Stimulated activated CD4-positive, alpha-beta T cell treated with anti-CD3 and anti-CD28 coated beads, Interleukin-4, amount 100 ng/mL, for 24 hours (primary cell): Measurements from ENCODE around the gene RAP1GDS1.
"Not testable (repeated sequence)": the region's sequence is repeated elsewhere in the genome, so short reads cannot be mapped to it uniquely, and the experiment has no call there.

Experiments
- DNase-seq: peaks from one replicate; pipeline ENCODE4 v3.0.0-alpha.2; 2020

RAP1GDS1 gene

DNA sequence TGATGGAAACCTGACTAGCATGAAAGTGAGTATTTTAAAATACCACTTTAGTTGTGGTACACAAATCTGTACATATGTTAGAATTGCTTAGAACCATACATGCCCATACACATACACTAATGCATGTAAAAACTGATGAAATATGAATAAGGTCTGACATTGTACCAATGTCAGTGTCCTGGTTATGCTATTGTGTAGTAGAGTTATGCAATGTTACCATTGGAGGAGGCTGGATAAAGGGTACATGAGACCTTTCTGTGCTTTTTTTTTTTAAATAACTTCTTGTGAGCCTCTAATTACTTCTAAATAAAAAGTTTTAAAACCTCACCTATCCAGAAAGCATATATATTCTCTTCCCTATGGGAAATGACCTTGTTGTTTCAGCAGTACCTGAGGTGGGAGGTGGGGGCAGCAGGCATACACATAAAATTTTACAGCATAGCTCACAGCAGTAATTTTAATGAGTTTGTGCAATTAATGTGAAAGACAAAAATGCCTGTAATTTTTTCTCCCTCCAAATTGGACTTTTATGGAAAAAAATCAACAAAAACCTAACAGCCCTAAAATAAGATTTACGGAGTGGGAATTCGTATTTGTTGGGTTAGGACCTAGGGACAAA, 97.6 kb downstream of the RAP1GDS1 start:
- no peak for DNase-seq

DNA sequence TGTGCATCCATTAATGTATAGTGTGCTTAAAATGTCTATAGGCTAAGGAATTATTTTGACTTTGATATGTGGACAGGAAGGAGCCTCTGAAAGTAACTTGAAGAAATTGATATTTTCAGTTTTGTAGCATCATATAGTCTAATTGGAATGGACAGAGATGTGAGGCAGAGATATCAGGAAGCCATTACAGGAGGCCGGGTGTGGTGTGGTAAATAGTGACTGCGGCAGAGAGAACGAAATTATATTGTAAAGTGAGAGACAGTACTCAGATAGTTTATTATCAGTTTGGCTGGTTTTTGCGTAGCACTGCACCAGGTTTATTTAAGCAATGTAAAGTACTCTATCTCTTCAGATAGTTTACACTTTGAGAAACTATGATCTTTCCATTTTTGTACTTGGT, 98.5 kb downstream of the RAP1GDS1 start:
- DNase-seq: no peak

DNA sequence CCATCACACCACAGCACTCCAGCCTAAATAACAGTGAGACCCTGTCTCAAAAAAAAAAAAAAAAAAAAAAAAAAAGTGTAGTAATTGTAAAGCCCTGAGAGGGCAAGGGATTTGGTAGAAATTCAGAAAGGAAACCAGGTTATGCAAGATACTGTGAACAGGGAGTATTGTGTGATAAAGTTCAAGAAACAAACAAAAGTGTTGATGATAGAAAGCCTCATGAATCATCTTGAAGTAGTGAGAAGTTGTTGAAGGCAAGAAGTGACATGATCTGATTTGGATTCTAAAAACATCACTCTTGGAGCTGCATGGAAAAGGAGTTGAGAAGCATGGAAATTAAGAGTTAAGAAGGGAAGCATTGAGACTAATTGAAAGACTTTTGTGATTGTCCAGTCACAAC, 102.2 kb downstream of the RAP1GDS1 start:
- no peak for DNase-seq

DNA sequence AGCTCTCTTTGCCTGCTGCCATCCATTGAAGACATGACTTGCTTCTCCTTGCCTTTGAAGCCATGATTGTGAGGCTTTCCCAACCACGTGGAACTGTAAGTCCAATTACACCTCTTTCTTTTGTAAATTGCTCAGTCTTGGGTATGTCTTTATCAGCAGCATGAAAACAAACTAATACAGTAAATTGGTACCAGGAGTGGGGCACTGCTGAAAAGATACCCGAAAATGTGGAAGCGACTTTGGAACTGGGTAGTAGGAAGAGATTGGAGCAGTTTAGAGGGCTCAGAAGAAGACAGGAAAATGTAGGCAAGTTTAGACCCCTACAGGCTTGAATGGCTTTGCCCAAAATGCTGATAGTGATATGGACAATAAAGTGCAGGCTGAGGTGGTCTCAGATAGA, 105.1 kb downstream of the RAP1GDS1 start:
- DNase-seq: not testable (repeated sequence)

DNA sequence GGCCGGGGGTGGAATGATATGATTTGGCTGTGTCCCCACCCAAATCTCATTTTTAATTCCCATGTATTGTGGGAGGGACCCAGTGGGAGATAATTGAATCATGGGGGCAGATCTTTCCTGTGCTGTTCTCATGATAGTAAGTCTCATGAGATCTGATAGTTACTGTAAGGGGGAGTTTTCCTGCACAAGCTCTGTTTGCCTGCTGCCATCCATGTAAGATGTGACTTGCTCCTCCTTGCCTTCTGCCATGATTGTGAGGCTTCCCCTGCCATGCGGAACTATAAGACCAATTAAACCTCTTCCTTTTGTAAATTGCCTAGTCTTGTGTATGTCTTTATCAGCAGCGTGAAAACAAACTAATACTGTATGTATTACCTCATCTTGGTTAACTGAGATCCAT, 106.8 kb downstream of the RAP1GDS1 start:
- DNase-seq: not testable (repeated sequence)

DNA sequence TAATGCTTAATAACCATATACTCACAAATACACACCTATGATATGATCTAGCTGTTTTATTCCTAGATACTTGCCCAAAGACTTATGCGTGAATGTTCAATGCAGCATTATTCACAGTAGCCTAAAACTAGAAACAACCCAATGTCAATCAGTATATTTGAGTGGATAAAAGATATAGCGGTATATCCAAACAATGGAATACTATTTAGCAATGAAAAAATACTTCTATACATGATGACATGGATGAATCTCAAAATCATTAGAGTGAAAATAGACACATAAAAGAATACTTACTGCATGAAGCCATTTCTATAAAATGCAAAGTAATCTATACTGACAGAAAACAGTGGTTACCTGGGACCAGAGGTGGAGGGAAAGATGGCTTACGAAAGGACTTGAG, 108.1 kb downstream of the RAP1GDS1 start:
- no peak for DNase-seq

DNA sequence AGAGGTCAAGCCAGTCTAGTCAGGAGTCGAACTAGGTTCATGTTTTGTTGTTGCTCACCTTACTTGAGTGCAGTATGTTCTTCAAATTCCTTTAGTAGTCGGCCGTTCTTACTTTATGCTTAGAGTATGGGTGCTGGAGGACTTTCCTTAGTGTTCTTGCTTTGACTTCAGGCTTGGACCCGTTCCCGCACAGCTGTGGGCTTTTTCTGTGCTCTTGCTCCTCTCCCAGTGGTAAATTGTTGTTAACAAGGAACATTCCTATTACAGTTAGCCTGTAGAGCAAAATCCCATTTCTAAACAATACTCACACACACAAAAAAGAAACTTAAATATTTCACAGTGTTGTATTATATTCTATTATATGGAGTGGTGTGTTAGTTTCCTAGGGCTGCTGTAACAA, 113.5 kb downstream of the RAP1GDS1 start:
- no peak for DNase-seq

DNA sequence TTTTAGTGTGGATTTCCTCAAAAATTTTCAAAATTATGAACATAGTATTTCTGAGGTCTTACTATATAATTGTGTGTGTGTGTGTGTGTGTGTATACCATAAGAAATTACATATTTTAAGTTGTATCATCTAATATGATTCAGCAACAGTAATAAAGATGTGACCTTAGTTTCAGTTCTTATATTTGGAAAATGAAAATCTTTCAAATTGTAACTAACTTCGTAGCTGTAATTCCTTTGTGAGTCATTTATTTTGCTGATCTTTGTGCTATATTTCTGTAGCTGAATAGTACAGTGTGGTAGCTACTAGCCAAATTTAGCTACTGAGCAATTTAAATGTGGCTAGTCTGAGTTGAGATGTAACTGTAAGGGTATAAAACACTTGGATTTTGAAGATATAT, 116.4 kb downstream of the RAP1GDS1 start:
- no peak for DNase-seq

DNA sequence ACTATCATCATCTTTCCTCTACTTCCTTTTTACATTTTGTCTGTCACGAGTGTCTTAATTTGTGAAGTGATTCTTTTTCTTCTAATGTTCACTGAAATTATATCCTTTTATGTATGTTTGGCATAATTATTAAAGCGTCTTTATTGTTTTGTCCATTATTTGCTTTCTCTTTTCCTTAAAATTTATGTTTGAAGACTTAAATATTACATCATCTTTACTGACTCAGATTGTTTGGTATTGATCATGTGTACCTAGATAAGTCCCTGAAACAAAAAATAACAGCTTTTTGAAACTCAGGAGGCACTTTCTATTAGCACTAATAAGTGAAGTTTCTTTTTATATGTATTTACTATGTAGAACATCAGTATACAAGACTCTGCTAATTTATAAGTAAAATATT, 120.1 kb downstream of the RAP1GDS1 start:
- no peak for DNase-seq

DNA sequence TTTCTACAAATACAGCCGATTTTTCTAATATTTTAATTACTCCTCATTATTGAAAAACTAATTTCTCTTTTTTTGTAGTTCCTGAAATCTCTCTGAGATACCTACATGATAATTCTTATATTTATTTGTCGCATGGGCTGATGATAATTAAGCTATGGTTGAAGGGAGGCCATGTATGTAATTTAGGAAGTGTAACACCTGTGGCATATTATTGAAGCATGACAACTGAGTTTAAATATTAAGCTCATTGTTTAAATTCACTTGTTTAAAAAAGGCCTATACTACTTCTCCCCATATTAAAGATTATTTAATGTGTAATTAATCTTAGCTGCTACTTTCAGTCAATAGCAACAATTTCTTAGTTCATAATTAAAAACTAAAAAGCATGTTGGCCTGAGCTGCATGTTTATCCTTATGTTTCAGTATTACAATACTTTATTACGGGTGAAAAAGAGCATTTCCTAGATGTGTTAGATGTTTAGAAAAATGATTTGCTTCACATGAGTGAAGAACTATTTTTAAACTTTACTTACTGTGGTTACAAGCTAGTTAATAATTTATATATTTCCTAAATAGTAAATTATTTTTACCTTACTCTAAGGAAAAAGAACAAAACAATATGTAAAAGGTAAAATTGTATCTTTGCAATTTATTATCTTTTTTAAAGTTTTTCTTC, 122.4 kb downstream of the RAP1GDS1 start:
- no peak for DNase-seq

DNA sequence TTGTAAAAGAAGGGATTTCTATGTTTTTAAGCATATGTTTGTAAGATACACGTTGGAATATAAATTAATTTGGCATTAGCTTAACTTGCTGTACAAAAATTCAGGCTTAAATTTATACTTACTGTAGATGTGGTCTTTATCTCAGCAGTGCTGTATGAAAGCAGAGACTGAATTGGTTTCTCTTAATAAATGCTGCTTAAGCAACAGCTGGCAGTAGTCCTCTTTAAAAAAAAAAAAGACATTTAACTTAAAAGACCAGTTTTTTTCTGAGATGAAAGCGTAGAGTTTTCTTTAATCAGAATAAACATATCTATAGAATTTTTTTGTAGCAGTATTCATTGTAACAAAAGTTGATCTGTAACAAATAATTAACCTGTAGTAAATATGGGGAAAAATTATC, 124.6 kb downstream of the RAP1GDS1 start:
- DNase-seq: no peak

DNA sequence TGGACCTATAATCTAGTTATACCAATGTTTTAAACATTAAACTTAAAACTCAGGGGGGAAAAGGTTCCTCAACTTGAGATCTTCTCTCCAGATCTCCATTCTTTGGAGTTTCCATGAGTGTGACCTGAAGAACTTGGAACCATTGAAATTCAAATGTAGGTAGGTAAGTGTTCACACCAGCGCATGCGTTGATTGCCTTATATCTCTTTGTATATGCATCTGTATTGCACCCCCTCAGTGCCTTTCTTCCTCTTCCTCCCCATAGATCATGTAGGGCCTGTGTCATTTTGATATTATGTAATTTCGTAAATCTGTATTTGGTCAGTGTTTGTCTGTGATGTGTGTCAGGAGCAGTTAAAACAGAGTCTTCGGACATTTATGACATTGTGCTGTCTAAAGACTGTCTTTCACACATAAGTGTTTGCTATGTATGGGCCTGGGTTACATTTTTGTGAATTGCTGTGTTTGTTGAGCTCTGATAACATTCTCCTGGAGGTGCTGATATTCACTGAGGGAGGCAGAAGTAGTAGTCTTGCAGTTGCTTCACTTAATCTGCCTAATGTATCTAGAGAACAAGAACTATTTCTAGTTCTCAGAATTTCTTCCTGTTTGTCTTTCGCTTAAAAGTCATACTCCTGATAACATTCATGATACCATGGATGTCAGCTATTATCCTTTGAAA, 126.3 kb downstream of the RAP1GDS1 start:
- no peak for DNase-seq

DNA sequence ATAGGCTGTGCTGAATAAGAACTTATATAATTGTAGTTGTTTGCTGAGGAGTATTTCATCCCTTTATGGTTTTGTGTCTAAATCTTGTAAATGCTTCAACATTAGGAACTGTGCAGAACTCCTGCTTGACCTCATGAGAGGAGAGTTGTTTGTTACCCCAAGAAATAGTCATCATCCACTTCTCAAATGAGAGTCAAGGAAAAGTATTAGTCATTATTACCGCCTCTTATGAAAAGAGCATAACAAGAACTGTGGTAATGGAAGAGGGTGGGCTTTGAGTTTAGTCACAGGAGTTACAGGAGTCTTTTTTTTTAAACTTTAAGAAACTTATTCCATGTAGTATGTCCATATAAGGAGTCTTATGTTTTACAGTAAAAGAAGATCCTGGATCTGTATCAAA, 132.9 kb downstream of the RAP1GDS1 start:
- DNase-seq: no peak

DNA sequence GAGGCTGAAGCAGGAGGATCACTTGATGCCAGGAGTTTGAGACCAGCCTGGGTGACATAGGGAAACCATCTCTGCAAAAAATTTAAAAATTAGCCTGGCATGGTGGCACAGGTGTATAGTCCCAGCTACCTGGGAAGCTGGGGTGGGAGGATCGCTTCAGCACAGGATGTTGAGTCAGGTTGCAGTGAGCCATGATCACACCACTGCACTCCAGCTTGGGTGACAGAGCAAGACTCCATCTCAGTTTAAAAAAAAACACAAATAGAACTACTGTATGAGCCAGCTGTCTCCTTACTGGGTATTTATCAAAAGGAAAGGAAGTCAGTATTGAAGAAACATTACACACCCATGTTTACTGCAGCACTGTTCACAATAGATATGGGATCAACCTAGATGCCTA, 138.7 kb downstream of the RAP1GDS1 start:
- no peak for DNase-seq

DNA sequence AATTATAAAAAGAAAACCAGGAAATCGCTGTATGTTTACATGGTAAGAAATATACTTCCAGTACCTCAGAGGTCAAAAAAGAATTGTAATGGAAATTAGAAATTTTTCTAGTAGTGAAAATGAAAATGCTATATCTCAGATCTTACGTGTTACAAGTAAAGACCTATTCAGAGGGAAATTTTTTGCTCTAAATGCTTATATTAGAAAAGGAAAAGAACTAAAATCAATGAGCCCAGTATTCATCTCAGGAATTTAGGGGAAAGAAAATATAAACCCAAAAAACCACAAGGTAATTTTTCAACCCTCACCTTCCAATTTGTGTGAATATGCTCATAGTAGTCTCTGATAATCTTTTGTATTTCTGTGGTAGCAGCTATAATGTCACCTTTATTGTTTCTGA, 145.6 kb downstream of the RAP1GDS1 start:
- DNase-seq: no peak

DNA sequence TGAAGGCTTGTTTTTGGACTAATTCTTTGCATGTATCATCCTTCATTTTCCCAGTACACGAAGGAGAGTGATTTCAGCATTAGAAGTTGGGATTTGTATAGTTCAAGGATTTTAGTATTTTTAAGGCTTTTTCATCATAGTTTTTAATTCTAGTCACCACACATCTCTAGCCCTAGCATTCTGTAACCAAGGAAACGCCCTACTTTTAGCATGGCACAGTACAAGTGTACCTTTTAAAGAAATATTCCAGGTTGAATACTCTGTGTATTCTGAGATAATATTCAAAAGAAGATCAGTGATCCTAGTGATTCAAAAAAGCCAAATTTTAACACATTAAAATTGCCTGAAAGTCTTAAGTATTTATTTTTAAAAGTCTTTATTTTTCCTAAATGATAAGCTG, 150.5 kb downstream of the RAP1GDS1 start:
- no peak for DNase-seq

DNA sequence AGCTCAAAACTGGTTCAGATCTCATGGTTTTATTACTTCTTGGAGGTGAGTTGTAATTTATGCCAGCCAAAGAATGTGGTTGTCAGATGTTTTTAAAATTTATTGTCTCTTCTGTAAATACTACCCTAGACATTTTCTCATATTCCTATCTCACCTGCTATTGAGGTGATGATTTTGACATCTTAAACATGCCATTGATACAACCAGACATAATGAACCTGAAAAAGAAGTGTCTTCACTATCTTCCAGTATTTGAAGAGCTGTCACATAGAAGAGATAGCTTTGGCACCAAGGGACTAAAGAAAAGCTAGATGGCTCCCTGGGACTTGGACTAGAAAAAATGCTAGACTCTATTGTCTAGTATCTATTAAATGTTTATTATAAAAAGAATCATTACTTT, 155.7 kb downstream of the RAP1GDS1 start:
- DNase-seq: no peak

DNA sequence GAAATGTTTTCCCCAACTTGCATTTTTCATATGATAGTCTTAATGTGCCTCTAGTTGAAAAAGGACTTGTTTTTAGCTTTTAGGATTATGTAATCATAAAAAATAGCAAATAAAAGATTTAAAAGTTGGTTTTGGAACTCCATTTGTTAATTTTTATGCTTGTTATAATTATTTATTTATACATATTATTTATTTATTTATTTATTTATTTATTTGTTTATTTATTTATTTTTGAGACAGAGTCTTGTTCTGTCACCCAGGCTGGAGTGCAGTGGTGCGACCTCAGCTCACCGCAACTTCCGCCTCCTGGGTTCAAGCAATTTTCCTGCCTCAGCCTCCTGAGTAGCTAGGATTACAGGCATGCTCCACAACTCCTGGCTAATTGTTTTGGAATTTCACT, 159.0 kb downstream of the RAP1GDS1 start:
- DNase-seq: not testable (repeated sequence)

DNA sequence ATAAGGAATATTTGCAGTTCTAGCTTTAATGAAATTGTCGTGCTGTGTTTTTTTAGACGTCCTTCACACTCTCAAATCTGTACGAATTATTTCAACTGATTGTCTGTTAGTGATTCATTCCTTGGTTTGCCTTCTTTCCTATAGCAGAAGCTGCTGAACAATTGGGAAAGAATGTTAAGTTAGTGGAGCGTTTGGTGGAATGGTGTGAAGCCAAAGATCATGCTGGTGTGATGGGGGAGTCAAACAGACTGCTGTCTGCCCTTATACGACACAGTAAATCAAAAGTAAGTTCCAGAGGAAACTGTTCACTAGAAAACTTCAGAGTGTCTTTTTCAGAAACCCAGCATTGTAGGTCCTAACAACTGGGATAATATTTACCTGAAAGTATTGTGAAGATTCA, 159.9 kb downstream of the RAP1GDS1 start:
- no peak for DNase-seq

DNA sequence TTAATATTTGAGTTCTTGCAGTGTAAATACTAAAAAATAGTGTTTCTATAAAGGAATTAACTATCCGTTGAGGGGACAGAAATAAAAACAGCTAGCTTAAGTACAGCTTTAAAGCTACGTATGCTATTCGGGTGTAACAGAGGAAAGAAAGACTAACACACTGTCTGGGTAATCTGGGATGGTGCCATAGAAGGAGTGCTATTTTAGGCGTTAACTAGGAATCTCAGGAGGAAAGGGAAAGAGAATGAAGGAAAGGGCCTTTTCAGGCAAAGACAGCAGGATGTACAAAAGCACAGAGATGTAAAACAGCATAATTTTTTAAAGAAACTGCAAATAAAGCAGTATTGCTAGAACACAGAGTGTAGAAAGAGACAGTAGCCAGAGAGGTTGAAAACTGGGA, 161.8 kb downstream of the RAP1GDS1 start:
- DNase-seq: no peak

DNA sequence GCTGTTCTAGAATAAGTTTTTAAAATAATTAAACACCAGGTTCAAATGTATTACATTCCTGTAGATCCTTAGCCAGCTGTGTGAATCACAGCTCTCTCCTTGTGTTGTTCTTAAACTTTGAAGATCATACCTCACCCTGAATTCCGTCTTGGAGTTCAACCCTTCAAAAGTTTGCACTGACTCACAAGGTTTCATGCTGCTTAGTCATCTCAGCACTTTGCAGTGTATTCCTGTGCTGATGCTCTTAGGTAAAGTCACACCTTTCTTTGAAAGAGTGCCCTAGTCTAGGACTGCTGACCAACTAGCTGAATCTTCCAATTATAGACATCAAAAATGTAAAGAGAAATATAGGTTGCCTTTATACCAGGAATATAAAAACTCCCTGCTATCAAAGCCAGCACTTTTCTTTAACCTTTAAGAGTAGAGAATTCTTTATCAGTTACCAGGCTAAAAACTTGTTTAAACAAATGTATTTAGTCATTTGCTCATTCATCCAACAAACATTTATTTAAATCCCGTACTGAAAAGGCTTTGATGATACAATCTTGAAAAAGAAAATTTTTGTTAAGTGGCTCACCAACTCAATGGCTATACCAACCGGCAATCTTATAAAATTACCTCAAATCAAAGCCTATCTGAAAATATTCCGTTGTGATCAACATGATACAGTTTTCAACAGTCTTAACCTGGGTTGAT, 169.7 kb downstream of the RAP1GDS1 start:
- DNase-seq: no peak

DNA sequence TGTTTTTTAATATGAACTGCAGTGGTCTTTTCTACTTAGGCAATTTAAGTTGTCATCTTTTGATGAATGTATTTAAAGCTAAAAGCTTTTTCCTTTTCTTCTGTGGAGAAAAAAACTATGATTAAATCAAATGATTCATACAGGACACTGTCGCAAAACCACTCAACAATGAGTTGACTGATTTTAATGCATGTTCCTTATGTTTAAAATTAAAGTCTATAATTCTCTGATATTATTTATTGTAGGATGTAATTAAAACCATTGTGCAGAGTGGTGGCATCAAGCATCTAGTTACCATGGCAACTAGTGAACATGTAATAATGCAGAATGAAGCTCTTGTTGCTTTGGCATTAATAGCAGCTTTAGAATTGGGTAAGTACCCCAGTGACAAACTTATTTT, 172.5 kb downstream of the RAP1GDS1 start:
- DNase-seq: no peak

DNA sequence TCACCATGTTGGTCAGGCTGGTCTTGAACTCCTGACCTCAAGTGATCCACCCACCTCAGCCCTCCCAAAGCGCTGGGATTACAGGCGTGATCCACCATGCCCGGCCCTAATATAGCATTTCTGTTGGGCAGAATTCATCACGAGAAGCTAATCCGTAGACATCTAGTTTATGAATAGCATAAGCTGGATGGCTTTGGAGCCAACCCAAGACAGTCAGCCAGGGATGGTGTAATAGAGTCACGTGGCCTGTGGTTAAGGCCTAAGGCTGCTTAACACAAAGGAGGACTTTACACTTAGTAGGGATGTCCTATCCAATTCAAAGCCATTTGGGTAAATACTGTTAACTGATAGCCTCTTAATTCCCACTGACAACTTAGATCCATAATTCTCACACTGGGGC, 173.6 kb downstream of the RAP1GDS1 start:
- no peak for DNase-seq

DNA sequence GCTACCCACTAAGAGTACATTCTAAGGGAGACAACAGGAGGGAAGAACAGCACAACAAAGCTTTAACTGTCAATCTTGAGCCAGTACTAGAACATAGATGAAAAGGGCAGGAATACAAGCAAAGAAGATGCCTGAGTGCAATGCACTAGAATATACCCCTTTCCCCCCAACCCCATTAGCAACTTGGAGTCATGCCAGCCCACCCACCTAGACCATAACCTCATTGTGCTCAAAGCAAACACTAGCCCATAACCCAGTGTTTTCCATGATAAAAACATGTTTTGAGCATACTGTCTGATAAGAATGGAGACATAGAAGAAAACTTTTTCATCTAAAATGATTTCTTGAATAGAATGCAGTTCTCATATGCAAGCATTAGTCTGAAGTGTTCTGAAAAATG, 183.2 kb downstream of the RAP1GDS1 start:
- no peak for DNase-seq
